ENCODE data around the gene RASAL3.

RASAL3 gene

DNA sequence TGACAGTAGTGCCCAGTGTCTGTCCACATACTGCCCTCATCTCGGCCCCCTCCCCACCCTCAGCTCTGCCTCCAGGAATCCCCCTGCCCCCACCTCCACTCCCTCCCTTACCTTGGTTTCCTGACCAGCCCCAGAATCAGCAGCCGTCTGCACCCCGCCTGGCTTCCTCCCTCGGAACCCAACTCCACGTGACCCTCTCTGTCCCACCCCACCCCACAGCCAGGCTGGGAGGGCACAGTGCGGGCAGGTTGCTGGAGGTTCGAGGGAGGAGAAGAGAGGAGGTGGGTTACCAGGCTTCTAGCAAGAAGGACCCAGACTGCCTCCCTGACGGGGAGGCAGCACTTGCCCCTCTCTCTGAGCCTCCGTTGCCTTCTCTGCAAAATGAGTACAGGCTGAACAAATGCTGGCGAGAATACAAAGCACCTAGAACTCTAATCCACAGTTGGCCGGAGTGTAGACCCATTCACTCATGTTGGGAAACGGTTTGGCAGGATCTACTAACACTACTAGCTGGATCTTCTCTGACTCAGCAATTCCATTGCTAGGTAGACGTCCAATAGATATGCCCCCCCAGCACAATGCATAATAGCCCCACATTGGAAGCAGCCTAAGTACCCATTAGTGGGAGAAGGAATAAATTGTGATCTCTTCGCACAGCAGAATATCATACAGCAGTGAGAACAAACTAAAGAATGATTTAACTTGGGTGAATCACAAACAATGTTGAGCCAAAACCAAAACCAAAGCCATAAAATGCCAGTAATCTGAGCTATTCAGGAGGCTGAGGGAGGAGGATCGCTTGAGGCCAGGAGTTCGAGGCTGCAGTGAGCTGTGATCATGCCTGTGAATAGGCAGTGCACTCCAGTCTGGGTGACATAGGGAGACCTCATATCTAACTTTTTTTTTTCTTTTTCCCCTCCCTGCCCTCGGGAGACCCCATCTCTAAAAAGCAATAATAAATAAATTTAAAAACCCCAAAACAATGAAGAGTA lies at the start of gene RASAL3:
Gene RASAL3 (minus strand): TSS at position 151 of the 992 bp plus-strand sequence. CDS start 186 bp downstream, outside the sequence.
- no peak within 1 kb of the TSS for H3K9ac ChIP-seq (ENCODE audit: low read length)
- no peaks in the 10 kb centered on the region for H3K4me1 ChIP-seq (ENCODE audit: control insufficient read depth, low read depth, low read length)
- no peak within 1 kb of the TSS for H3K27ac ChIP-seq (ENCODE audit: low read length)
- no peaks in the 10 kb centered on the region for H3K9me3 ChIP-seq (ENCODE audit: control insufficient read depth, low read depth, low read length)
- H3K36me3 ChIP-seq (ENCODE audit: control insufficient read depth, low read depth, low read length): no peaks in the 10 kb centered on the region
- no peak within 1 kb of the TSS for H3K4me3 ChIP-seq (ENCODE audit: low read length)
- H3K27me3 ChIP-seq (ENCODE audit: control insufficient read depth, insufficient read depth, low read length): peaks cover 45% of the 10 kb centered on the region

DNA sequence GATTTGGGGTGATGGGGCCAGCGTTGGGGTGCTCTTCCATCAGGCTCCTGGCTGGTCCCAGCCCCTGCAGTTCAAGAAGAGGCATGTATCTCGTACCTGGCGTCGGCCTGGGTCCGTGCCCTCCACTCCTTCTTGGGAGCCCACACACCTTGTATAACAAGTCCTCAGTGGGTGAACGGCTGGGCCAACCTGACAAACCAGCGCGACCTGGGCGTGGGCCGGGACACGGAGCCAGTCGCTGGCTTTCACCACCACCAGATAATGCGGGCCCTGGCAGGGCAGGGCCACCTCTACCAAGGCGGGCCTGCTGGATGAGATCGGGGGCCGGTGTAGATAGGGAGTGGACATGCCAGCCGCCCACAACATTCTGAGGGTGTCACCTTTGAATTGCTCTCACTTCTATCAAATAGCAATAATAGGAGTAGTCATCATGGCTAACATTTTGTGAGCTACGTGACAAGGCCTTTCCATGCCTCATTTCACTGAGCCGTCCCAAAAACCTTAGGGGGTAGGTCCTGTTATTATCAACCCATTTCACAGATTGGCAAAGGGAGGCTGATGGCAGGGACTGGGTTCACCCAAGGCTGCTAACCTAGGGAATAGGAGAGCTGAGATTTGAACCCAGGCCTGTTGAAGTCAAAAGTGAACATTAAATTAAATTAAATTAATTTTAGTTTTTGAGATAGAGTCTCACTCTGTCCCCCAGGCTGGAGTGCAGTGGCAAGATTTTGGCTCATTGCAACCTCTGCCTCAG lies 47.5 kb upstream of the RASAL3 start:
- Histone ChIP-seq H3K9me3 (ENCODE audit: control insufficient read depth, low read depth, low read length) (peaks cover 33% of the 10 kb centered on the region), H3K36me3 (ENCODE audit: control insufficient read depth, low read depth, low read length) (no peaks in the 10 kb centered on the region), H3K4me1 (ENCODE audit: control insufficient read depth, low read depth, low read length) (no peaks in the 10 kb centered on the region), H3K27ac (ENCODE audit: low read length) (no peak overlapping the region), H3K27me3 (ENCODE audit: control insufficient read depth, insufficient read depth, low read length) (no peaks in the 10 kb centered on the region), H3K9ac (ENCODE audit: low read length) (no peak overlapping the region), H3K4me3 (ENCODE audit: low read length) (no peak overlapping the region)

DNA sequence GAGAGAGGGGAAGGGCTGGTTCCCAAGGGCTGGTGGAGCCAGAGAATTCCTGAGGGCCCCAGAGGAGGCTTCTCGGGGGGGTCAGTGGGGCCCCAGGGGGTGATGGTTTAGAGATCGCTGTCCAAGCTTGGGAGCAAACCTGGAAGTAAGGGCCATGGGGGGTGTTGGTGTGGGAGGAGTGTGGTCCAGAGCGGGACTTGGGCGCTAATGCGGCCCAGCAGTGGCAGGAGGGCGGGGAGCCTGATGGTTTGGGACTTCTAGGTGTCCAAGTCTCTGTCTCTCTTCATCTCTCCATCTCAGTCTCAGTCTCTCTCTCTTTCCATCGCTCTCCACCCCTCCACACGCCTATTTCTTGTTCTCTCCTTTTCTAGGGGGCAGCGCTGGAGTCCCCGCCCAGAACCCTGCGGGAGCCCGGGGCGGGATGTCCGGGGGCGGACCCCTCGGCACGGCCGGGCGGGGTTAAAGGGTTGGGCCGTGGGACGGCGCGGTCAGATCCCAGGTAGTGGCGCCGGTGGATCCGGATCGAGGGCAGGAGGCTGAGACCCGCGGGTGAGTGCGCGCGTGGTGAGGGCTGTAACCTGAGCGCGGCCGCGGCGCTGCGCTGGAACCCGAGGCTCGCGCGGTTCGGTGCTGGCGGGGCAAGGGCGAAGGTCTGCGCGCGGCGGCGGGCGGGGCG lies 43.8 kb upstream of the RASAL3 start, which contains the start of gene CYP4F22:
Gene CYP4F22 (plus strand): TSS at position 491 of the 676 bp plus-strand sequence. CDS start 16,812 bp downstream, outside the sequence.
- Histone ChIP-seq H3K4me3 (ENCODE audit: low read length) (no peak within 1 kb of the TSS), H3K9ac (ENCODE audit: low read length) (no peak within 1 kb of the TSS), H3K27me3 (ENCODE audit: control insufficient read depth, insufficient read depth, low read length) (no peaks in the 10 kb centered on the region)

GRCh38 chr19:15507068-15508034 lies 43.0 kb upstream of the RASAL3 start:
- Histone ChIP-seq H3K4me3 (ENCODE audit: low read length) (no peak overlapping the region), H3K27ac (ENCODE audit: low read length) (no peak overlapping the region), H3K27me3 (ENCODE audit: control insufficient read depth, insufficient read depth, low read length) (no peaks in the 10 kb centered on the region), H3K9ac (ENCODE audit: low read length) (no peak overlapping the region), H3K4me1 (ENCODE audit: control insufficient read depth, low read depth, low read length) (no peaks in the 10 kb centered on the region), H3K36me3 (ENCODE audit: control insufficient read depth, low read depth, low read length) (no peaks in the 10 kb centered on the region), H3K9me3 (ENCODE audit: control insufficient read depth, low read depth, low read length) (peaks cover 35% of the 10 kb centered on the region)

More for the DNA sequence above, 43.8 kb upstream of the RASAL3 start, which contains the start of gene CYP4F22:
- no peak within 1 kb of the TSS for H3K27ac ChIP-seq (ENCODE audit: low read length)
- H3K4me1 ChIP-seq (ENCODE audit: control insufficient read depth, low read depth, low read length): no peaks in the 10 kb centered on the region
- no peaks in the 10 kb centered on the region for H3K36me3 ChIP-seq (ENCODE audit: control insufficient read depth, low read depth, low read length)
- peaks cover 35% of the 10 kb centered on the region for H3K9me3 ChIP-seq (ENCODE audit: control insufficient read depth, low read depth, low read length)

GRCh38 chr19:15506074-15506571 lies 41.8 kb upstream of the RASAL3 start:
- Histone ChIP-seq H3K36me3 (ENCODE audit: control insufficient read depth, low read depth, low read length) (no peaks in the 10 kb centered on the region), H3K4me1 (ENCODE audit: control insufficient read depth, low read depth, low read length) (no peaks in the 10 kb centered on the region), H3K4me3 (ENCODE audit: low read length) (no peak overlapping the region), H3K27ac (ENCODE audit: low read length) (no peak overlapping the region), H3K9ac (ENCODE audit: low read length) (no peak overlapping the region), H3K27me3 (ENCODE audit: control insufficient read depth, insufficient read depth, low read length) (no peaks in the 10 kb centered on the region), H3K9me3 (ENCODE audit: control insufficient read depth, low read depth, low read length) (peaks cover 32% of the 10 kb centered on the region)

- no peak overlapping the region for H3K9ac ChIP-seq (ENCODE audit: low read length)
These were observed 37.9 kb upstream of the RASAL3 start for GRCh38 chr19:15502264-15502663.

DNA sequence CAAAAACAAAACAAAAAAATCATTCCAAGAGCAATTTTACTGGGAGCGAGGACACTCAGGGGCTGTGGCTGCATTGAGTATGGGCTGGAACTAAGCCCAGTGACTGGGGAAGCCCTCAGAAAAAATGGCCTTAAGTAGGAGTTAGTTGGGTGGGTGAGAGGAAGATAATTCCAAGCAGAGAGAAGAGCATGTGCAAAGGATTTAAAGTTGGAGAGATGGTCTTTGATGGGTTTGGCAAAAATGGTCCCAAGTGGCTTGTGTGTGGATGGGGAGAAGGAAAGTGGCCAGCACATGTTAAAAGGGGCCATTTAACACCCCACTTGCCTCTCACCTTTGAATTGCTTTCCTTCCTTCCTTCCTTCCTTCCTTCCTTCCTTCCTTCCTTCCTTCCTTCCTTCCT lies 37.3 kb upstream of the RASAL3 start:
- H3K9me3 ChIP-seq (ENCODE audit: control insufficient read depth, low read depth, low read length): peaks cover 34% of the 10 kb centered on the region

More at GRCh38 chr19:15502264-15502663, 37.9 kb upstream of the RASAL3 start:
- no peak overlapping the region for H3K4me3 ChIP-seq (ENCODE audit: low read length)
- H3K4me1 ChIP-seq (ENCODE audit: control insufficient read depth, low read depth, low read length): no peaks in the 10 kb centered on the region
- peaks cover 38% of the 10 kb centered on the region for H3K9me3 ChIP-seq (ENCODE audit: control insufficient read depth, low read depth, low read length)
- no peak overlapping the region for H3K27ac ChIP-seq (ENCODE audit: low read length)
- no peaks in the 10 kb centered on the region for H3K27me3 ChIP-seq (ENCODE audit: control insufficient read depth, insufficient read depth, low read length)
- H3K36me3 ChIP-seq (ENCODE audit: control insufficient read depth, low read depth, low read length): no peaks in the 10 kb centered on the region

DNA sequence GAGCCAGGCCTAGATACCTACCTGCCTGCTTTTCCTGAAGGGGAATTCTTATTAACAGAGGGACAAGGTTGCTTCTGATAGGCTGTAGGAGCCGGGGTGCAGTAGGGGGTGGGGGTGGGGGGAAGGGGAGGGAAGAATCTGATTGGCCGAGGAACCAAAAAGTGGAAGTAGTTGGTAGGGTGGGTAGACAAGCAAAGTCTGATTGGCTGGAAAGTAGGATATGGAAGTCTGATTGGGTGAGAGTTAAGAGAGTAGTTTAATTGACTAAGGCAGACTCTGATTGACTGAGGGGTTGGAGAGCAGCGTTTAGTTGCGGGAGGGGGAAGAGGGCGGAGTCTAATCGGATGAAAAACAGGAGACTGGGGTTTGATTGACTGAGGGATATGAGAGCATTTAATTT lies 34.6 kb upstream of the RASAL3 start:
- no peak overlapping the region for H3K4me3 ChIP-seq (ENCODE audit: low read length)
- H3K9ac ChIP-seq (ENCODE audit: low read length): no peak overlapping the region
- peaks cover 29% of the 10 kb centered on the region for H3K9me3 ChIP-seq (ENCODE audit: control insufficient read depth, low read depth, low read length)
- no peaks in the 10 kb centered on the region for H3K27me3 ChIP-seq (ENCODE audit: control insufficient read depth, insufficient read depth, low read length)
- H3K4me1 ChIP-seq (ENCODE audit: control insufficient read depth, low read depth, low read length): no peaks in the 10 kb centered on the region
- no peaks in the 10 kb centered on the region for H3K36me3 ChIP-seq (ENCODE audit: control insufficient read depth, low read depth, low read length)
- no peak overlapping the region for H3K27ac ChIP-seq (ENCODE audit: low read length)

More for the DNA sequence above, 37.3 kb upstream of the RASAL3 start:
- no peaks in the 10 kb centered on the region for H3K27me3 ChIP-seq (ENCODE audit: control insufficient read depth, insufficient read depth, low read length)
- no peak overlapping the region for H3K27ac ChIP-seq (ENCODE audit: low read length)
- H3K9ac ChIP-seq (ENCODE audit: low read length): no peak overlapping the region
- no peak overlapping the region for H3K4me3 ChIP-seq (ENCODE audit: low read length)
- no peaks in the 10 kb centered on the region for H3K4me1 ChIP-seq (ENCODE audit: control insufficient read depth, low read depth, low read length)
- H3K36me3 ChIP-seq (ENCODE audit: control insufficient read depth, low read depth, low read length): no peaks in the 10 kb centered on the region

- Histone ChIP-seq H3K27me3 (ENCODE audit: control insufficient read depth, insufficient read depth, low read length) (no peaks in the 10 kb centered on the region), H3K9me3 (ENCODE audit: control insufficient read depth, low read depth, low read length) (peaks cover 26% of the 10 kb centered on the region), H3K27ac (ENCODE audit: low read length) (no peak overlapping the region)
These were observed 34.0 kb upstream of the RASAL3 start for GRCh38 chr19:15498156-15498858.

DNA sequence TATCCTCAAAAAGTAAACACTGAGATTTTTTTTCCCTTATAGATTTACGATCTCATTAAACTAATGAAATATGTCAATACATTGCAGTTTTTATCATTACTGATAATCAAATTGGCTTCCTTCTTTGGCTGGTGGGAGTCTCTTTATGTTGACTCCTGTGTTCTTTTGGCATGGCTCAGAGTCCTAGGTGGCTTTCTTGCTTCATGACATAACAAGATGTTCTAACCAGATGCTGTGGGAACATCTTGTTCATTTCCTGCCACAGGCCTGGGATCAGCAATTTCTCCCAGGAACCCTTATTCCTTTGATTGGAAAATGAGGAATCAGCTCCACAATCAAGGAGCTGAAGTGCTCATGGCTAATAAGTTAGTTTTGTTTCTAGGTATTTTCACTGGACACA lies 30.8 kb upstream of the RASAL3 start:
- H3K9ac ChIP-seq (ENCODE audit: low read length): no peak overlapping the region
- H3K27ac ChIP-seq (ENCODE audit: low read length): no peak overlapping the region
- H3K4me1 ChIP-seq (ENCODE audit: control insufficient read depth, low read depth, low read length): no peaks in the 10 kb centered on the region
- H3K4me3 ChIP-seq (ENCODE audit: low read length): no peak overlapping the region
- no peaks in the 10 kb centered on the region for H3K27me3 ChIP-seq (ENCODE audit: control insufficient read depth, insufficient read depth, low read length)
- peaks cover 17% of the 10 kb centered on the region for H3K9me3 ChIP-seq (ENCODE audit: control insufficient read depth, low read depth, low read length)
- H3K36me3 ChIP-seq (ENCODE audit: control insufficient read depth, low read depth, low read length): no peaks in the 10 kb centered on the region

More at GRCh38 chr19:15498156-15498858, 34.0 kb upstream of the RASAL3 start:
- Histone ChIP-seq H3K4me1 (ENCODE audit: control insufficient read depth, low read depth, low read length) (no peaks in the 10 kb centered on the region), H3K4me3 (ENCODE audit: low read length) (no peak overlapping the region), H3K36me3 (ENCODE audit: control insufficient read depth, low read depth, low read length) (no peaks in the 10 kb centered on the region), H3K9ac (ENCODE audit: low read length) (no peak overlapping the region)
